ENCODE results near the gene BATF2.

Gene BATF2

DNA sequence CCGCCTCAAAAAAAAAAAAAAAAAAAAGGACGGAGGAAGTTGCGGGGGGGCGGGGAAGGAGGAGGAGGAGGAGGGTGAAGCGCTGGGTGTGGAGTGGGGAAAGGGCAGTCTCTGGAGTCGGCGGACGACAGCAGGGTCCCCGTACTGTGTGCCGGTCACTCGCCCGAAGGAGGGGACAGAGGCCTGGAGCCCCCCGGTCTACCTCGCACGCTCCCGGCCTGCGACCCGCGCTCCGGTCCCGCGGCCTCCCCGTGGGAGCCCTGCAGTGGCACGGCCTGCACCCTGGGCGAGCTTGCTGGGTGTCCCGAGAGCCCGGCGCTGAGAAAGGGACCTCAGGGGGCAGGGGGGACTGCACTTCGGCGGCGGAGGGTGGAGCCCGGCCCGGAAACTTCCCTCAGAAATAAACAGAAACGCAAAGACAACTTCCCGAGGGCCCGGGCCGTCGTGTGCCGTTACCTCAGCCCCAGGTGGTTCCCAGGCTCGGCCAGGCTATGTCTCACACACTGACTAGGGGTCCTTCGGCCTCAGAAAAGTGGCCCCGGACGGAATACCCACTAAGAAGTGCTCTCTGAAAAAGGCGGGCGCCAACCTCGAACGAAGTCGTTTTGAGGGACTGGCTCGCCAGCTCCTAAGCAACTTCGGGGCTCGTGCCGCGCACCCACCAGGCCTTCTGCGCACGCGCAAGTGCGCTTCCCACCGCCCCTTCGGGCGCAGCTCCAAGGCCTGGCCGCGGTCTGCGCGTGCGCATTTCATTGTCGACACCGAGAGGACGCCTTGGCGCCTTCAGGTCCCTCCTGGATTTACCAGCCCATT lies 25.1 kb downstream of the BATF2 start, which contains the start of gene MAJIN:
TSS of gene MAJIN (minus strand) at position 688 of the 813 bp plus-strand sequence. CDS start 12,703 bp downstream, outside the sequence.
- peaks cover 6 to 20% of the 10 kb centered on the region in 2 donors for H3K27me3 Mint-ChIP-seq
- no peaks in the 10 kb centered on the region for H3K9me3 Mint-ChIP-seq
- peak within 1 kb of the TSS in 1 of 2 donors; percentile 61 for H3K4me3 Mint-ChIP-seq
- no peak within 1 kb of the TSS for H3K27ac Mint-ChIP-seq
- ATAC-seq (replicated peaks), result peak; percentile 84
- H3K4me1 Mint-ChIP-seq (ENCODE audit: low read depth in 2 of 2), result peaks cover 6 to 9% of the 10 kb centered on the region in 2 donors
- peaks cover 3% of the 10 kb centered on the region for H3K36me3 Mint-ChIP-seq (ENCODE audit: insufficient read depth)
- peak; percentile 49 to 79 (median 77) for DNase-seq

DNA sequence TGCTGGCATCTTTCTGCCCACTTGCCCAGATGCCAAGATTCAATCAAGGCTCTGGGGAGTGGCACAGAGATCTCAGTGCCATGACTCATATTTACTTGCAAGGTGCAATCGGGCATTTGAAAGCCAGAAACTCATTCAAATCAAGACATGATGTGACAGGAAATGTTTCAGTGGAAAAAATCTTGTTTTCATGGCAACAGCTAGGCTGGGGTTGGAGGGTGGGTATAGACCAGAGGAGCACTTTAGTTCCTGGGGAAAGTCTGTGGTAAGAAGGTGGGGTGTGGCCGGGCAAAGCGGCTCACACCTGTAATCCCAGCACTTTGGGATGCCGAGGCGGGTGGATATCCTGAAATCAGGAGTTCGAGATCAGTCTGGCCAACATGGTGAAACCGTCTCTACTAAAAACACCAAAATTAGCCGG lies 26.0 kb downstream of the BATF2 start:
- H3K36me3 Mint-ChIP-seq (ENCODE audit: insufficient read depth), result peaks cover 3% of the 10 kb centered on the region
- ATAC-seq (replicated peaks), result no peak
- peaks cover 6 to 9% of the 10 kb centered on the region in 2 donors for H3K4me1 Mint-ChIP-seq (ENCODE audit: low read depth in 2 of 2)
- peak overlapping the region; percentile 18 to 61 for H3K4me3 Mint-ChIP-seq
- H3K27me3 Mint-ChIP-seq, result peaks cover 6 to 20% of the 10 kb centered on the region in 2 donors
- no peak overlapping the region for H3K27ac Mint-ChIP-seq
- no peaks in the 10 kb centered on the region for H3K9me3 Mint-ChIP-seq
- DNase-seq, result no peak

DNA sequence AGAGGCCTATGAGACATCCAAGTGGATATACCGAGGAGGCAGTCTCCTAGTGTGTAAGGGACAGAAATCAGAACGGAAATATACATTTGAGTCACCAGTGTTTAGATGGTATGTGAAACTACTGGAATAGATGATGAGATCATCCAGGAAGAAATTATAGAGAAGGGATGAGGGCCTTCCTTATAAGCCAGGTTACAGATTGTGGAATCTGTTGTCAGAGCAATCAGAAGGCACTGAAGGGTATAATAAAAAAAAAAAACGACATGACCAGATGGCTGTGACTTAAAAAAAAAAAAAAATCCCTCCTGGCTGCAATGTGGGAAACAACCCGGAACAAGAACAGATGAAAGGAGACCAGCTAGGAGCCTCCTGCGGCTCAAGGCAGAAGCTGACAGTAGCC lies 27.6 kb downstream of the BATF2 start:
- Mint-ChIP-seq H3K9me3 (no peaks in the 10 kb centered on the region), H3K36me3 (ENCODE audit: insufficient read depth) (peaks cover 3% of the 10 kb centered on the region), H3K4me1 (ENCODE audit: low read depth in 2 of 2) (peaks cover under 1 to 2% of the 10 kb centered on the region in 2 donors), H3K4me3 (no peak overlapping the region), H3K27me3 (peaks cover 13 to 26% of the 10 kb centered on the region in 2 donors), H3K27ac (no peak overlapping the region)
- ATAC-seq (replicated peaks) (no peak), DNase-seq (no peak)

DNA sequence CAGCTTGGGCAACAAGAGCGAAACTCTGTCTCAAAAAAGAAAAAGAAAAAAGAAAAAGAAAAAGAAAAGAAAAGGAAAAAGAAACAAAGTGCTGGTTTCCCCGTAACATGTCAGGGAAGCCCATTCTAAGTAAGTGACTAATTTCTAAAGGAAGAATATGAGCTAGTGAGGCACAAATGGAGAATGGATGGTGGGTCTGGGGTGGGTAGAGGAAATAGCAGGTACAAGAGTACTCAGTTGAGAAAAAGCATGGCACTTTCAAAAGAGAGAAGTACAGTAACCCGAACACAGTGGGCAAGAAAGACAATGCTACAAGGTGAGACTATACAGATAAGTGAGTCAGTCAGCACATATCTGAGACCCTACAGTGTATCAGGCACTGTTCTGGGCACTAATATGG lies 29.4 kb downstream of the BATF2 start:
- DNase-seq (no peak), ATAC-seq (replicated peaks) (no peak)
- no peak overlapping the region for H3K4me3 Mint-ChIP-seq
- peaks cover 2% of the 10 kb centered on the region for H3K36me3 Mint-ChIP-seq (ENCODE audit: insufficient read depth)
- H3K4me1 Mint-ChIP-seq (ENCODE audit: low read depth in 2 of 2), result peaks cover 0 to 2% of the 10 kb centered on the region in 2 donors
- H3K27me3 Mint-ChIP-seq, result peaks cover 17 to 33% of the 10 kb centered on the region in 2 donors
- no peaks in the 10 kb centered on the region for H3K9me3 Mint-ChIP-seq
- no peak overlapping the region for H3K27ac Mint-ChIP-seq

DNA sequence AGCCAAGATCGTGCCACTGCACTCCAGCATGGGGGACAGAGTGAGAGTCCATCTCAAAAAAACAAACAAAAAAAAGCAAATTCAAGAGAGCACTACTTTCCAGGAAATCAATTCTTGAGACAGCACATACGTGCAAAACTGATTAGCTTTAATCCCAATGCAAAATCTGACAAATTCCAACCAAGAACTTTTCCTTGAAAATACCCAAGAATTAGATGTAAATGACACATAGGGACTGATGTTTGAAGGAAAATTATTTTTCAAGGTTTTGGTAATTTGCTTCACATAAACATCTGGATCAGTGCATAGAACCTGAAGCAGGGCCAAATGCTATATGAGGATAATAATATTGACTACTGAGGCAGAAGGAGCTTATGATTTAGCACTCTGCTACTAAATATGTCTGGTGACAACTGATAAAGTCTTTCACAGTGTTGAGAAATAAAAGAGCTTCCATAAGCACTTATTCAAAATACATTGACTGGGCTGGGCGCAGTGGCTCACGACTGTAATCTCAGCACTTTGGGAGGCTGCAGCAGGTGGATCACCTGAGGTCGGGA lies 33.6 kb downstream of the BATF2 start:
- DNase-seq (no peak), ATAC-seq (replicated peaks) (no peak)
- Mint-ChIP-seq H3K27me3 (peaks cover 19 to 43% of the 10 kb centered on the region in 2 donors), H3K27ac (no peak overlapping the region), H3K4me1 (ENCODE audit: low read depth in 2 of 2) (no peaks in the 10 kb centered on the region), H3K9me3 (no peaks in the 10 kb centered on the region), H3K4me3 (no peak overlapping the region), H3K36me3 (ENCODE audit: insufficient read depth) (peaks cover 2% of the 10 kb centered on the region)

DNA sequence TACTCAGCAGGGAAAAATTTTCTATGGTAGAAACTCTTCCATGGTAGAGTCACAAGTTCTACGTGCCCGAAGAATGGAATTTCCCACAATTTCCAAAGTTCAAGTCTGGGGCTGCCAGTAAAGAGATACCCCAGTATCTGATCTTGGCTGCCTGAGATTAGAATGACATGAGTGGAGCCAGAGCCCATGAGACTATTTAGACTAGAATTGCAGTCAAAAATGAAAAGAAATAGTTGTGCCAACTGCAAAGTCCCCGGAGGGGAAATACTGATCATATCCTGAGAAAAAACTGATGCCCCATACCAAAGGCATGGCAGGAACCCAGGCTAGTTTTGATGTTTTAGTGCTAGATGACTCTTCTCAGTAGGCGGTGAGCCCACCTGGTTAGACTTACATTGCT lies 36.1 kb downstream of the BATF2 start:
- Mint-ChIP-seq H3K4me3 (no peak overlapping the region), H3K36me3 (ENCODE audit: insufficient read depth) (peaks cover 2% of the 10 kb centered on the region), H3K27me3 (peaks cover 26 to 42% of the 10 kb centered on the region in 2 donors), H3K9me3 (no peaks in the 10 kb centered on the region), H3K27ac (no peak overlapping the region), H3K4me1 (ENCODE audit: low read depth in 2 of 2) (no peaks in the 10 kb centered on the region)
- DNase-seq (no peak), ATAC-seq (replicated peaks) (no peak)

DNA sequence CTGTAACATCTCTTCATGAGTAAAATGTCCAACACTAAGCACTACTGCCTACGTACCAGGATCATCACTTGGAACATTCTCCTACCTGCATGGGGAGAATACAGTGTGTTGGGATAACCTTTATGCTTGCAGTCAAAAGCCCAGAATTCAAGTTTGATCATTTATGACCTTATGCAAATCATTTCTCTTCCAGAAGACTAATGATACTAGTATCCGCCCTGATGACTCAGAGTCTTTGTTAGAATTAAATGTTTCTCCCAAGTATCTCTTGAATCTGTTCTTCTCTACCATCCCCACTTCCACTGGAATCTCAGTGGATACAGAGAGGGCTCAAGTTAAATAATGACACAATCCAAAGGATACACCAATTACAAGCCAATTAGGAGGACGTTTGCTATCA lies 37.3 kb downstream of the BATF2 start:
- H3K27ac Mint-ChIP-seq, result no peak overlapping the region
- H3K4me1 Mint-ChIP-seq (ENCODE audit: low read depth in 2 of 2), result no peaks in the 10 kb centered on the region
- peaks cover 2% of the 10 kb centered on the region for H3K36me3 Mint-ChIP-seq (ENCODE audit: insufficient read depth)
- no peak for ATAC-seq (replicated peaks)
- DNase-seq, result no peak
- no peak overlapping the region for H3K4me3 Mint-ChIP-seq
- H3K27me3 Mint-ChIP-seq, result peaks cover 19 to 33% of the 10 kb centered on the region in 2 donors
- H3K9me3 Mint-ChIP-seq, result no peaks in the 10 kb centered on the region

DNA sequence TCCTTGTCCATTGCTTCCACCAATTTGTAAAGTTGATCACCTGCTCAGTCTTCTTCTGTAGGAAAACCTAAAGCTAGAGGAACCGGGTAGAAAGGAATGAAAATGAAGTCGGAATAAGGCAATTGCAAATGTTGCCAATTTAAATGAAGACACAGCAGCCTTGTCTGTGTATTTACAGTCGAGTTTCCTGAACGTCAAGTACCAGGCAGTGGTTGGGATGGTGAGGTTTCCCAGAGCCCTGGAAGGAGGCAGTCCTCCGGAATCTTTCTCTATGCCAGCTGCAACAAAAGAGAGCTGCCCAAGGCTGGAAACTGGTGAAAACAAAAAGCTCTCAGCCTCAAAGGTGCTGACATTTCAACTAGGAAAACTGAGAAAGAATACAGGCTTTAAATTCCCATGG lies 42.6 kb downstream of the BATF2 start:
- Mint-ChIP-seq H3K4me1 (ENCODE audit: low read depth in 2 of 2) (no peaks in the 10 kb centered on the region), H3K36me3 (ENCODE audit: insufficient read depth) (no peaks in the 10 kb centered on the region), H3K9me3 (no peaks in the 10 kb centered on the region), H3K27ac (no peak overlapping the region), H3K4me3 (no peak overlapping the region), H3K27me3 (peaks cover 21 to 24% of the 10 kb centered on the region in 2 donors)
- DNase-seq, result no peak
- no peak for ATAC-seq (replicated peaks)

DNA sequence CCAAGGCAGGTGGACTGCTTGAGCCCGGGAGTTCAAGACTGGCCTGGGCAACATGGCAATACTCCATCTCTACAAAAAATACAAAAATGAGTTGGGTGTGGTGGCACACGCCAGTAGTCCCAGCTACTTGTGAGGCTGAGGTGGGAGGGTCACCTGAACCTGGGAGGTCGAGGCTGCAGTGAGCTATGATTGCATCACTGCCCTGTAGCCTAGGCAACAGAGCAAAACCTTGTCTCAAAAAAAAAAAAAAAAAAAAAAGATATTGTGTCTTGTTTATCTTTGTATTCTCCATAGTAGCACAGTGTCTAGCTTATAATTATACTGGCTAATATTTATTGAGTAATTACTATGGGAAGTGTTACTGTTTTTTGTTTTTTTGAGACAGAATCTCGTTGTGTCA lies 45.2 kb downstream of the BATF2 start:
- H3K4me1 Mint-ChIP-seq (ENCODE audit: low read depth in 2 of 2), result no peaks in the 10 kb centered on the region

DNA sequence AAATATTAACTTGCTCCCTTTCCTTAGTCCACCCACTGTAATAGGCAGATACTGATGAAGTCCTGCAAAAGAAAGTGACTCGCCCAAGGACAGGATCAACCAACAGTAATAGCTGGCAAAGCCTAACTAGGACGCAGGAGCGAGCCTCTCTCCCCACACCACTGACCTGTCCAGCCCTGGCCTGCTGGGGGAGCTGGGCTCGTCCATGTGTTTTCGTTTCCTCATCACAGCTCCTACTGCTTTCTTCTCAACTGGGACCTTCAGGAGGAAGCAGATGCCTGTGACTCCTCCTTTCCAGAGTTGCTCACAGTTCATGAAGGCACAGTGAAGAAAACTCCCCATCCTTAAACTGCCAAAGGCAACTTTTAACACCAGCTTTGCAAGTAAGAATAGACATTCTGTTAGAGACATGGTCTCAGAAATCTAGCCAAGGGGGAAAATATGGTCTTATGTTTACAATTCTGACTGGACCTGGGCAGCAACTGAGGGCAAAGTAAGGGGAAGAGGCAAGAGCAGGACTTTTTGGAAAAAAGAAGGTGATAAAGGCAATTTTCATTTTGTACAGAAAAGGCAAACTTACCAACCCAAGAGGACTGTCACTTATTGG lies 49.5 kb downstream of the BATF2 start:
- no peak overlapping the region for H3K27ac Mint-ChIP-seq
- DNase-seq, result no peak

More for the DNA sequence above, 45.2 kb downstream of the BATF2 start:
- Mint-ChIP-seq H3K36me3 (ENCODE audit: insufficient read depth) (no peaks in the 10 kb centered on the region), H3K9me3 (no peaks in the 10 kb centered on the region), H3K27me3 (peaks cover 13 to 16% of the 10 kb centered on the region in 2 donors), H3K4me3 (no peak overlapping the region), H3K27ac (no peak overlapping the region)
- ATAC-seq (replicated peaks) (no peak), DNase-seq (no peak)

More for the DNA sequence above, 49.5 kb downstream of the BATF2 start:
- ATAC-seq (replicated peaks), result no peak
- no peak overlapping the region for H3K4me3 Mint-ChIP-seq
- no peaks in the 10 kb centered on the region for H3K4me1 Mint-ChIP-seq (ENCODE audit: low read depth in 2 of 2)
- H3K9me3 Mint-ChIP-seq, result no peaks in the 10 kb centered on the region
- H3K36me3 Mint-ChIP-seq (ENCODE audit: insufficient read depth), result no peaks in the 10 kb centered on the region
- H3K27me3 Mint-ChIP-seq, result peaks cover 7 to 25% of the 10 kb centered on the region in 2 donors

Data from effector memory CD8-positive, alpha-beta T cell (primary cell).